ENCODE results near the gene BPIFB4. TPM values are rescaled to one million over a fixed set of nuclear protein-coding genes. Genes with fewer than 3 reads are reported as not detected.
"Not testable (repeated sequence)": the region's sequence is repeated elsewhere in the genome, so short reads cannot be mapped to it uniquely, and the experiment has no call there.

Gene BPIFB4
- total RNA-seq, 1 experiment from 2014 or later, result not detected

GRCh38 chr20:33113387-33113908 lies 34.0 kb downstream of the BPIFB4 start:
- Mint-ChIP-seq H3K27me3 (ENCODE audit: insufficient read depth, unreplicated experiment) (peaks cover 26% of the 10 kb centered on the region), H3K4me1 (ENCODE audit: insufficient read depth, unreplicated experiment) (no peaks in the 10 kb centered on the region), H3K27ac (ENCODE audit: low read depth, unreplicated experiment) (no peak overlapping the region), H3K4me3 (ENCODE audit: unreplicated experiment) (no peak overlapping the region), H3K36me3 (ENCODE audit: insufficient read depth, unreplicated experiment) (no peaks in the 10 kb centered on the region), H3K9me3 (ENCODE audit: unreplicated experiment) (no peaks in the 10 kb centered on the region)
- ChIA-PET CTCF (no interaction called here), POLR2A (no interaction called here)
- intact Hi-C loops (cut with micrococcal nuclease), result no loop called here
- TF ChIP-seq CTCF (IDR thresholded peaks at IDR 0.05; ENCODE audit: unreplicated experiment), result no peak
- no peak for DNase-seq (ENCODE audit: unreplicated experiment)
- BruUV-seq (replicated peaks), result no TSS peak

GRCh38 chr20:33115501-33115900 lies 36.1 kb downstream of the BPIFB4 start:
- intact Hi-C loops (cut with micrococcal nuclease); POLR2A ChIA-PET; H3K4me3 Mint-ChIP-seq (ENCODE audit: unreplicated experiment); BruUV-seq (replicated peaks); H3K36me3 Mint-ChIP-seq (ENCODE audit: insufficient read depth, unreplicated experiment); H3K4me1 Mint-ChIP-seq (ENCODE audit: insufficient read depth, unreplicated experiment); CTCF ChIA-PET; DNase-seq (ENCODE audit: unreplicated experiment); H3K27ac Mint-ChIP-seq (ENCODE audit: low read depth, unreplicated experiment); H3K9me3 Mint-ChIP-seq (ENCODE audit: unreplicated experiment): not testable (repeated sequence)
- H3K27me3 Mint-ChIP-seq (ENCODE audit: insufficient read depth, unreplicated experiment), result peaks cover 26% of the 10 kb centered on the region

GRCh38 chr20:33119725-33120720 lies 40.6 kb downstream of the BPIFB4 start:
- Mint-ChIP-seq H3K4me1 (ENCODE audit: insufficient read depth, unreplicated experiment) (peaks cover 6% of the 10 kb centered on the region), H3K9me3 (ENCODE audit: unreplicated experiment) (peaks cover 6% of the 10 kb centered on the region), H3K27me3 (ENCODE audit: insufficient read depth, unreplicated experiment) (peaks cover 22% of the 10 kb centered on the region), H3K27ac (ENCODE audit: low read depth, unreplicated experiment) (no peak overlapping the region), H3K36me3 (ENCODE audit: insufficient read depth, unreplicated experiment) (no peaks in the 10 kb centered on the region), H3K4me3 (ENCODE audit: unreplicated experiment) (no peak overlapping the region)
- ChIA-PET POLR2A (no interaction called here), CTCF (interaction anchor here (1.0 to 1.3 kb wide), 2 partner anchors 10 to 24 kb away, joined by 3 to 4 read pairs; no protein-coding TSS in a partner anchor)
- DNase-seq (ENCODE audit: unreplicated experiment), result no peak
- intact Hi-C loops (cut with micrococcal nuclease), result no loop called here
- no peak for TF ChIP-seq CTCF (IDR thresholded peaks at IDR 0.05; ENCODE audit: unreplicated experiment)
- BruUV-seq (replicated peaks), result no TSS peak

- H3K36me3 Mint-ChIP-seq (ENCODE audit: insufficient read depth, unreplicated experiment), result no peaks in the 10 kb centered on the region
- H3K4me1 Mint-ChIP-seq (ENCODE audit: insufficient read depth, unreplicated experiment), result peaks cover 6% of the 10 kb centered on the region
- CTCF ChIA-PET, result interaction anchor here (0.6 to 1.3 kb wide), 2 partner anchors 11 to 260 kb away, joined by 3 to 4 read pairs; no protein-coding TSS in a partner anchor
- H3K4me3 Mint-ChIP-seq (ENCODE audit: unreplicated experiment), result no peak overlapping the region
- POLR2A ChIA-PET, result no interaction called here
- BruUV-seq (replicated peaks), result no TSS peak
- intact Hi-C loops (cut with micrococcal nuclease), result no loop called here
- H3K27ac Mint-ChIP-seq (ENCODE audit: low read depth, unreplicated experiment), result no peak overlapping the region
- no peak for DNase-seq (ENCODE audit: unreplicated experiment)
- TF ChIP-seq CTCF (IDR thresholded peaks at IDR 0.05; ENCODE audit: unreplicated experiment), result no peak
- peaks cover 31% of the 10 kb centered on the region for H3K27me3 Mint-ChIP-seq (ENCODE audit: insufficient read depth, unreplicated experiment)
- H3K9me3 Mint-ChIP-seq (ENCODE audit: unreplicated experiment), result peaks cover 6% of the 10 kb centered on the region
Observed at GRCh38 chr20:33120934-33121333, 41.5 kb downstream of the BPIFB4 start.

- H3K4me1 Mint-ChIP-seq (ENCODE audit: insufficient read depth, unreplicated experiment); H3K36me3 Mint-ChIP-seq (ENCODE audit: insufficient read depth, unreplicated experiment); H3K9me3 Mint-ChIP-seq (ENCODE audit: unreplicated experiment); intact Hi-C loops (cut with micrococcal nuclease); CTCF ChIA-PET; H3K4me3 Mint-ChIP-seq (ENCODE audit: unreplicated experiment); H3K27ac Mint-ChIP-seq (ENCODE audit: low read depth, unreplicated experiment); BruUV-seq (replicated peaks); DNase-seq (ENCODE audit: unreplicated experiment); POLR2A ChIA-PET: not testable (repeated sequence)
- H3K27me3 Mint-ChIP-seq (ENCODE audit: insufficient read depth, unreplicated experiment), result peaks cover 36% of the 10 kb centered on the region
Observed at GRCh38 chr20:33122297-33122696, 42.9 kb downstream of the BPIFB4 start.
